Endodermal cell (in vitro differentiated cells): ENCODE data around the gene SNRNP35. TPM values are rescaled to one million over a fixed set of nuclear protein-coding genes. Genes with fewer than 3 reads are reported as not detected.

Source experiments
- DNase-seq: peaks from one replicate; pipeline ENCODE4 v3.0.0-alpha.2; 2017
- H3K27ac ChIP-seq: 2 replicates; pipeline ENCODE4 v1.5.1; 2013; ENCODE audit warnings: mild to moderate bottlenecking, low read depth, low read length, moderate library complexity
- H3K27me3 ChIP-seq: 2 replicates; pipeline ENCODE4 v1.6.1; 2013; ENCODE audit warnings: mild to moderate bottlenecking, low read length, moderate library complexity; ENCODE audit not compliant: insufficient read depth, control insufficient read depth, poor library complexity, severe bottlenecking
- H3K36me3 ChIP-seq: 2 replicates; pipeline ENCODE4 v1.7.0; 2013; ENCODE audit warnings: mild to moderate bottlenecking, low read length, moderate library complexity; ENCODE audit not compliant: control insufficient read depth, insufficient read depth
- H3K4me1 ChIP-seq: one replicate; pipeline ENCODE4 v1.7.0; 2013; ENCODE audit warnings: low read length; ENCODE audit not compliant: control insufficient read depth, insufficient read depth
- H3K4me3 ChIP-seq: 2 replicates; pipeline ENCODE4 v1.5.1; 2013; ENCODE audit warnings: mild to moderate bottlenecking, low read length, moderate library complexity
- H3K9ac ChIP-seq: 2 replicates; pipeline ENCODE4 v1.6.1; 2013; ENCODE audit warnings: mild to moderate bottlenecking, low read length, moderate library complexity; ENCODE audit not compliant: poor library complexity, severe bottlenecking; ENCODE audit errors: extremely low read depth
- H3K9me3 ChIP-seq: 2 replicates; pipeline ENCODE4 v1.6.1; 2013; ENCODE audit warnings: mild to moderate bottlenecking, low read length, moderate library complexity; ENCODE audit not compliant: control insufficient read depth
- H3K27ac Mint-ChIP-seq: 2 replicates; pipeline ENCODE4 v1.8.0; 2020; ENCODE audit warnings: mixed read lengths
- H3K27me3 Mint-ChIP-seq: 2 replicates; pipeline ENCODE4 v1.8.0; 2021; ENCODE audit warnings: mild to moderate bottlenecking, mixed read lengths; ENCODE audit not compliant: insufficient read depth
- H3K36me3 Mint-ChIP-seq: 2 replicates; pipeline ENCODE4 v1.8.0; 2020; ENCODE audit warnings: low read depth, mixed read lengths
- H3K4me1 Mint-ChIP-seq: 2 replicates; pipeline ENCODE4 v1.8.0; 2020; ENCODE audit warnings: mixed read lengths
- H3K4me3 Mint-ChIP-seq: 2 replicates; pipeline ENCODE4 v1.8.0; 2020; ENCODE audit warnings: mild to moderate bottlenecking, moderate library complexity, mixed read lengths
- H3K9me3 Mint-ChIP-seq: 2 replicates; pipeline ENCODE4 v1.8.0; 2020; ENCODE audit warnings: mild to moderate bottlenecking, mixed read lengths
- CTCF ChIP-seq: fragments of 200-600 bp; sonication (generic); conservative IDR thresholded peaks from 2 replicates; pipeline ENCODE4 v1.5.0; 2021; ENCODE audit warnings: antibody characterized with exemption, mild to moderate bottlenecking
- WGBS, 2 experiments: methylation state at CpG; one replicate each; pipeline versions ENCODE4 v1.1.5 to v1.1.7; 2013; ENCODE audit warnings: missing lambda C conversion rate in 2 of 2, mixed read lengths in 1 of 2; ENCODE audit not compliant: insufficient coverage in 1 of 2, insufficient read length in 1 of 2; 5-methylcytosine and 5-hydroxymethylcytosine counted together
- total RNA-seq, 2 donors: library from RNA; stranded (reverse); fragmentation: NEBNext Ultra II Directional in 1 of 2; extraction: Animal tissue kit (Norgen Biotek cat#: 25700) in 1 of 2; gene quantifications; 2 replicates in 1 of 2; 3 replicates in 1 of 2; pipeline ENCODE4 v1.2.1, GENCODE V29; 2021

Gene SNRNP35
- total RNA-seq, 2 donors from 2014 or later: 17.9 to 24.9 TPM

GRCh38 chr12:123483602-123484248 is 25.8 kb downstream of the SNRNP35 start:
- Mint-ChIP-seq H3K27me3 (no peaks in the 10 kb centered on the region), H3K4me3 (no peak overlapping the region), H3K36me3 (peaks cover 34% of the 10 kb centered on the region), H3K27ac (no peak overlapping the region), H3K4me1 (peaks cover 2% of the 10 kb centered on the region), H3K9me3 (no peaks in the 10 kb centered on the region)
- no peaks in the 10 kb centered on the region for H3K9me3 ChIP-seq
- H3K27me3 ChIP-seq: no peaks in the 10 kb centered on the region
- WGBS, 2 experiments: 90 to 95% methylated on average over 14 to 18 of the region's 18 CpGs
- H3K9ac ChIP-seq: no peak overlapping the region
- H3K4me3 ChIP-seq: no peak overlapping the region
- H3K27ac ChIP-seq: no peak overlapping the region
- H3K36me3 ChIP-seq: peaks cover 22% of the 10 kb centered on the region
- DNase-seq: no peak
- TF ChIP-seq CTCF: no peak
- no peaks in the 10 kb centered on the region for H3K4me1 ChIP-seq

- H3K27me3 Mint-ChIP-seq: no peaks in the 10 kb centered on the region
- no peaks in the 10 kb centered on the region for H3K9me3 ChIP-seq
- no peak overlapping the region for H3K4me3 ChIP-seq
- H3K9me3 Mint-ChIP-seq: no peaks in the 10 kb centered on the region
- TF ChIP-seq CTCF: no peak
- no peaks in the 10 kb centered on the region for H3K27me3 ChIP-seq
- no peak overlapping the region for H3K9ac ChIP-seq
- H3K36me3 Mint-ChIP-seq: peaks cover 25% of the 10 kb centered on the region
- H3K4me1 ChIP-seq: no peaks in the 10 kb centered on the region
- H3K4me3 Mint-ChIP-seq: no peak overlapping the region
- no peak overlapping the region for H3K27ac ChIP-seq
- H3K4me1 Mint-ChIP-seq: peaks cover 2% of the 10 kb centered on the region
- H3K36me3 ChIP-seq: peaks cover 13% of the 10 kb centered on the region
- WGBS, 2 experiments: 93 to 98% methylated on average over 9 to 14 of the region's 14 CpGs
- no peak for DNase-seq
- H3K27ac Mint-ChIP-seq: no peak overlapping the region
Measured at GRCh38 chr12:123485756-123486155, 27.8 kb downstream of the SNRNP35 start.

- Histone ChIP-seq H3K9me3 (no peaks in the 10 kb centered on the region), H3K4me1 (no peaks in the 10 kb centered on the region), H3K9ac (no peak overlapping the region), H3K27ac (no peak overlapping the region), H3K36me3 (peaks cover 13% of the 10 kb centered on the region), H3K4me3 (no peak overlapping the region), H3K27me3 (no peaks in the 10 kb centered on the region)
- no peak overlapping the region for H3K4me3 Mint-ChIP-seq
- TF ChIP-seq CTCF: no peak
- peaks cover 21% of the 10 kb centered on the region for H3K36me3 Mint-ChIP-seq
- no peak for DNase-seq
- H3K9me3 Mint-ChIP-seq: no peaks in the 10 kb centered on the region
- 82 to 97% methylated on average over 6 of the region's 6 CpGs for WGBS, 2 experiments
- no peak overlapping the region for H3K27ac Mint-ChIP-seq
- H3K27me3 Mint-ChIP-seq: no peaks in the 10 kb centered on the region
- peaks cover 2% of the 10 kb centered on the region for H3K4me1 Mint-ChIP-seq
Measured at GRCh38 chr12:123487428-123487827, 29.5 kb downstream of the SNRNP35 start.
